ENCODE data around the gene C9orf153.

GRCh38 chr9:86248746-86249145 is 10.7 kb downstream of the C9orf153 start:
- TF ChIP-seq EZH2 (IDR thresholded peaks at IDR 0.05; ENCODE audit: borderline replicate concordance, insufficient read depth, low read length, poor library complexity, severe bottlenecking) (no peak), MXI1 (conservative IDR thresholded peaks at IDR 0.05; ENCODE audit: poor library complexity, severe bottlenecking) (no peak), CTCF (IDR thresholded peaks at IDR 0.05; ENCODE audit: poor library complexity, severe bottlenecking) (no peak)
